OCI-M2 (cell line): Measurements from ENCODE around the gene TTBK2.

Experiments used
- DNase-seq: peaks from one replicate; lab custom pipeline; 2025; ENCODE audit not compliant: unreplicated experiment; lab: John Stamatoyannopoulos, UW

Gene TTBK2

GRCh38 chr15:42729409-42729808, 191.2 kb downstream of the TTBK2 start:
- DNase-seq, result no peak

DNA sequence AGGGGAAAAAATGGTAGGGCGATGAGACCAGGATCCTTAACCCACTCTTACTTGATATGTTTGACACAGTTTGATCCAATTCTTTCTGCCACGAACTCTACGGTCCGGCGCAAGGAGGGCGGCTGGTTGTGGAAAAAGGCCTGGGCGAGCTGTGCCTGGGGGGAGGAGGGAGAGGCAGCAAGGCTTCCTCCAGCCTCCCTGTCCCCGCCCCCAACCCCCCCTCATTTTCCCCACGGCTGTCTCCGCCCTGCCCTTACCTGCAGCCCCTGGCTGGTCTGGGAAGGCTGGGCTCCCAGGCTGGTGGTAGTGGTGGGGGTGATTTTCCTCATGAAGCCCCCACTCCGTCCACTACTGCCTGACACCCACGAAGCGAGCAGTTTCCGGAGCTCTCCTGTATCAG, 191.6 kb downstream of the TTBK2 start:
- no peak for DNase-seq

- DNase-seq, result no peak
Measured at GRCh38 chr15:42728560-42728959, 192.0 kb downstream of the TTBK2 start.

GRCh38 chr15:42727750-42728381, 192.7 kb downstream of the TTBK2 start:
- DNase-seq, result no peak

- no peak for DNase-seq
Measured at GRCh38 chr15:42726114-42726513, 194.5 kb downstream of the TTBK2 start.

GRCh38 chr15:42725331-42725903, 195.2 kb downstream of the TTBK2 start:
- no peak for DNase-seq

- DNase-seq, result no peak
Measured at GRCh38 chr15:42724276-42724675, 196.3 kb downstream of the TTBK2 start.

- DNase-seq, result no peak
Measured at GRCh38 chr15:42723068-42723467, 197.5 kb downstream of the TTBK2 start.

DNA sequence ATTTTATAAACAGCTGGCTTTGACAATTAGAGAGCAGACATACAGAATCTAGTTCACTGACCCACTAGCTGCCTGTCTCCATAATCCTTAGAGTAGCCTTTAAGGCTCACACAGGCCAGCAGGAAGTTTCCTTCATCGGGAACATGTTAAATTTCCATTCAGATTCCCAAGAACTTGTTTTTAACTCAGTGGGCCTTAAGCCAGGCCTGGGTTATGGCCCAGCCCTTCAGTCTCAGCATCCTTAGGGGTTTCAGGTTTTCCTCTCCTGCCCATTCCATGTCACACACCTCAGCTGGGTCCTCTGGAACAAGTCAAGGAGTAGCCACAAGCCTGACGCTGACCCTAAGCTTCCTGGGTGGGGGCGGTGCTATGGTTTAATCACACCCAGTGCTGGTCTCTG, 198.7 kb downstream of the TTBK2 start:
- no peak for DNase-seq

- DNase-seq, result no peak
Measured at GRCh38 chr15:42721016-42721415, 199.6 kb downstream of the TTBK2 start.

GRCh38 chr15:42720071-42720470, 200.5 kb downstream of the TTBK2 start:
- no peak for DNase-seq

- DNase-seq, result no peak
Measured at GRCh38 chr15:42719043-42719442, 201.5 kb downstream of the TTBK2 start.

DNA sequence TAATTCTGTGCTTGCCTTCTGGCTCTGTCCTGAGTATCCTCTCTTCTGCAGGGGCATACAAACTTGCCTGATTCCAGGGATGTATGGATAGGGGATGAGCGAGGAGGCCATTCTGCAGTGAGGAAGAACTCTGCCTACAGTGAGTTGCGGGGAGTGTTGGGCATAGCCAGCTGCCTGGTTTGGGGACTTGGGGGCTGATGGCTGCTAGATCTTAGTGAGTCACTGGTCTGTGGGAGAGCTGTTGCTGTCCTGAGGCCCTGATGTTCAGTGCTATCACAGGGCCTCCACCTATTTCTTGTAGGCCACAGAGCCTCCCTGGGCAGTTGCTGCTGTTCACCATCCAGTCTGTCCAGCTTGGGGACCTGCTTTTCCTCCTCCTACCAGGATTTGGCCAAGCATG, 204.0 kb downstream of the TTBK2 start:
- no peak for DNase-seq

GRCh38 chr15:42716125-42716524, 204.5 kb downstream of the TTBK2 start:
- DNase-seq, result no peak

GRCh38 chr15:42712584-42712983, 208.0 kb downstream of the TTBK2 start:
- no peak for DNase-seq

DNA sequence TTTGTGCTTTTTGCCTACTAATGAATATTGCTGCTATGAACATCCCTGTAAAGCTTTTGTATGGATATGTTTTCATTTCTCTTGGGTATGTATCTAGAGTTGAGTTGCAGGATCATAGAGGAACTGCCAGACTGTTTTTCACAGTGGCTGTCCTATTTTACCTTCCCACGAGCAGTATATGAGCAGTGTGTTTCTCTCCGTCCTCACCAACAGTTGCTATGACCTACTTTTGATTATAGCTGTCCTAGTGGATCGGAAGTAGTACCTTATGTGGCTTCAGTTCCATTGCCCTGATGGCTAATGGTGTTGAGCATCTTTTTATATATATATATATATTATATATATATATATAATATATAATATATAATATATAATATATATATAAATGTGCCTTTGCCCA, 208.8 kb downstream of the TTBK2 start:
- no peak for DNase-seq

GRCh38 chr15:42710662-42711061, 209.9 kb downstream of the TTBK2 start:
- DNase-seq, result no peak

- no peak for DNase-seq
Measured at GRCh38 chr15:42707873-42708544, 212.6 kb downstream of the TTBK2 start.

GRCh38 chr15:42707068-42707467, 213.5 kb downstream of the TTBK2 start:
- DNase-seq, result no peak

- DNase-seq, result no peak
Measured at GRCh38 chr15:42705336-42705735, 215.2 kb downstream of the TTBK2 start.

- DNase-seq, result no peak
Measured at GRCh38 chr15:42704492-42704926, 216.1 kb downstream of the TTBK2 start.

GRCh38 chr15:42696626-42697025, 224.0 kb downstream of the TTBK2 start:
- no peak for DNase-seq
